ENCODE data around the gene ZNG1A. TPM values are rescaled to one million over a fixed set of nuclear protein-coding genes. Genes with fewer than 3 reads are reported as not detected.
"Not testable (repeated sequence)": the region's sequence is repeated elsewhere in the genome, so short reads cannot be mapped to it uniquely, and the experiment has no call there.

ZNG1A gene
- 29.3 TPM for total RNA-seq

DNA sequence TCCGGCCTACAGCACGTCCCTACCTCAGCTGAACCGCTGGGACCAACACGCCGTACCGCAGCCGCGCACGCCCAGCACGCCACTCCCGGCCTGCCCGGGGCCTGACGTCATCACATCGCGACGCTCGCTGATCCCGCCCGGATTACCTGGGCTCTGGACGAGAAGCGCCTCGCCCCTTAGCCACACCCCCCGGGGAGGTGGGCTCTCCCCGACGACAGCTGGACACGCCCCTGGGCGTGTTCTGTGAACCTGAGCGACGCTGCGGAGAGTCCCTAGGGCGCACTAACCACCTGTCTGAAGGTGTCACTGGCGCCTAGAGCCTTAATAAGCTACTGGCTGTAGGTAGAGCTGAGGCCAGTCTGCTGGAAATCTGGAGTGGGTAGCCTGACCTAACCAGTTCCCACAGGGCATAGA, at the start of gene ZNG1A:
ZNG1A (minus strand) TSS at position 87 of the 414 bp plus-strand sequence. CDS start 87 bp downstream, outside the sequence.
- DNase-seq (ENCODE audit: low spot score in 2 of 2); FAIRE-seq: not testable (repeated sequence)

DNA sequence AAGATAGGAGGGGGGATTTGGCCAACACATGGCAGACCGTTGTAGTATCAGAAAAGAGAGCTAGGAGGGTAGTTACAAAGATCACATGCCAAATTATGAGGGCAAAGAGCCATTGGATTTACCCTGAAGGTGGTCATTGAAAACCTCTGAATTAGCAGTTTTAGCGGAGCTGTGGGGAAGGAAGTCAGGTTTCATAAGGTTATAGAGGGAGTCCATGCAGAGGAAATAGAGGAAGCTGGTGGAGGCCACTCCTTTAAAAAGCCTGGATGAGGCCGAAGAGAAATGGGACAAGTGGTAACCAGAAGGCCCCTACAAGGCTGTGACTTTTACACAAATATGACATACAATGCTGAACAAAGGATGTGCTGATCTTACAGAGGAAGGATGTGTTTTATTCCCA, 49.0 kb upstream of the ZNG1A start:
- FAIRE-seq, result no peak

DNA sequence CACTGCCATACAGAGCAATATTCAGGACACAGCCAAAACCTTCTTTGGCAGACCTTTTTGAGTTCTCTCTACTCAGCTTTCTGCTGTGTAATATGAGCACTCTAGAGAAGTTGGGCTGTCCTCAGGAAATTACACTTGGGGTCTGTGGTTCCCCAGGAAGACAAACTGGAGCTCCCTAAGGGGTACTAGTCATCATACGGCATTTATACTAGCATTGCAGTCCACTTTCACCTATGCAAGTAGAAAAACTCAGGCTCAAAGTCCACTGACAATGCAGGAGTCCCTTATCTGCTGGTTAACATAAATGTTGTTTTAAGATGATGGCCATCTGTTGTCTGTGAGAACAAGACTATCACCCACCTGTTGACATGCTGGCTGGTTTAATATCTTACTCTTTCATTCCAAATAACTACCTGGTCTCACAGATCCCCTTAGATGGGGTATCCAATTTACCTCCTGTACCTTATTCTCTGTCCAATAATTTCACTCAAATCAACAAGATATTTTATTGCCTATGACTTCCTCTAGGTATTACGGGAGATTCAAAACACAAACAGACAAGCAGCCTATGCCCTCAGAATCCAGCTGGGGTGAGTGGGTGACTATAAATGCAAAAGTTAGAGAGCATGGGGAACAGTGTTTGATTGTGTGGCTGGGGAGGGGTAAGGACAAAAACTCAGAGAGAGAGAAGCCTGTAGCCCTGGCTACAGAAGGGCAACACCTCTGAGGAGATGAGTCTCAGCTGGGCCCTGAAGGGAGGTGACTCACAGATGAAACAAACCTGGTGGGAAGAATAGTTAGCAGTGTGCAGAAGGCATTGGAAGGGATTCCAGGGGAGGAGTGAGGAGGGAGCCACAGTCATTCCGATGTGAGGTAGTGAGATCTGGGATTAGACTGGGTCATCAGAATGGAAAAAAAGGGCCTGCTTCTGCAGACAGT, 46.0 kb upstream of the ZNG1A start:
- no peak for DNase-seq (ENCODE audit: low spot score in 2 of 2)
- no peak for FAIRE-seq

More for the DNA sequence above, 49.0 kb upstream of the ZNG1A start:
- DNase-seq (ENCODE audit: low spot score in 2 of 2), result no peak

DNA sequence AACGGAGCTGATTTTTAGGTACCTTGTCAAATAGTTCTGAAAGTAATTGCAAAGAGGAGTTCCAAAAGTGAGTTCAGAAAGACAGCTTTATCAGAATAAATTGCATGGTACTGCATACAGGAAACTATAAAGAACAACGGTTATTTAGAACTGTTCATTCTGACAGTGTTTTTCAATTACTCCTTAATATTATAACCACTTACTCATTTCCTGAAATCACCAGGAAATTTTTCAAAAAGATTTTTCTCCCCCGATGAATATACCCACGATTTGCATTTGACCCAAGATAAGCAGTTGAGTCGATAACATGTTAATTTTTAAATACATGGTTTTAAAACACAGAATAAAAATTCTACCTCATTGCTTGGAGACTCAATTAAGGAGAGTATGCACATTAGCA, 45.2 kb upstream of the ZNG1A start:
- DNase-seq (ENCODE audit: low spot score in 2 of 2), result no peak
- FAIRE-seq, result no peak

DNA sequence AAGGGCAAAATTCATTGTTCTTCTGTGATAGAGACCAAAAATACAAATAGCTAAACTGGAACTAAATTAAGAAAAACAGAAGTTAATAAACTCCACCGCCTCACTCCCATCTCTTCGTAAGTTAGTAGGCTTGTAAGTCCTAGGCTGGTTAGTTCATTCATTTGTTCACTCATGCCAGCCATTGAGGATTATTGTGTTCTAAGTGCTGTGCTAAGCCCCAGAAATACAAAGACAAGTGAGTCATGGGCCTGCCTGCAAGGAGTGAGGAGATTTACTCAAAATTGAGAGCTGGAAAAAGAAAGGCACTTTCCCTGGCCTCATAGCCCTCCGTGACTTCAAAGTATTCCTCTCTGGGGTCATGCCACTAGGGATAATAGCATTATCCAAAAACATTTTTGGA, 44.3 kb upstream of the ZNG1A start:
- FAIRE-seq, result no peak
- DNase-seq (ENCODE audit: low spot score in 2 of 2), result no peak

DNA sequence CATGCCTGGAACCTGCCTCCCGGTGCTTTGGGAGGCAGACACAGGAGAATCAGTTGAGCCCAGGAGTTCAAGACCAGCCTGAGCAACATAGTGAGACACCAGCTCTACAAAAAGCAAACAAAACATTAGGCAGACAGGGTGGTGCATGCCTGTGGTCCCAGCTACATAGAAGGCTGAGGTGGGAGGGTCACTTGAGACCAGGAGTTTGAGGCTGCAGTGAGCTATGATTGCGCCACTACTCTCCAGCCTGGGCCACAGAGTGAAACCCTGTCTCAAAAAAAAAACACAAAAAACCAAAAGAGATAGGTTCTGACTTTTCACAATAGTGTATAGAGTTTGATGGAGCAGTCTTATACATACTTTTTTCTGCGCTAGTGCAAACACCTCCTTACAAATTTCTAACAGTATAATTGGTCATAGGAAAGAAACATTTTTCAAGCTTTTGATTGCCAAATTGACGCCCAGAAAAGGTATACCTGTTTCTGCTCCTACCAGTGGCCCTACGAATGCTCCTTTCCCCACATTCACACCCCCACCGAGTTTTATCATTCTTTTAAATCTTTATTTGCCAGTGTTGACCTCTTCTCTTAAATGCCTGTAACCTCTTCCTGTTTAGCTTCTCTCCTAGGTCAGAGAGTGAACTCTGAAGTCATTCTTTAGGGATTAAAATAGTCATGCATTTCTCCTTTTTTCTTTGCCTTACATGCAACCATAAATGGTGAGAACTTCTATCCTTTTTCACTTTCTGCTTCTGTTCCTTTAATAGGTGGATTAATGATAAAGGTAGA, 43.3 kb upstream of the ZNG1A start:
- no peak for FAIRE-seq
- DNase-seq (ENCODE audit: low spot score in 2 of 2), result no peak

DNA sequence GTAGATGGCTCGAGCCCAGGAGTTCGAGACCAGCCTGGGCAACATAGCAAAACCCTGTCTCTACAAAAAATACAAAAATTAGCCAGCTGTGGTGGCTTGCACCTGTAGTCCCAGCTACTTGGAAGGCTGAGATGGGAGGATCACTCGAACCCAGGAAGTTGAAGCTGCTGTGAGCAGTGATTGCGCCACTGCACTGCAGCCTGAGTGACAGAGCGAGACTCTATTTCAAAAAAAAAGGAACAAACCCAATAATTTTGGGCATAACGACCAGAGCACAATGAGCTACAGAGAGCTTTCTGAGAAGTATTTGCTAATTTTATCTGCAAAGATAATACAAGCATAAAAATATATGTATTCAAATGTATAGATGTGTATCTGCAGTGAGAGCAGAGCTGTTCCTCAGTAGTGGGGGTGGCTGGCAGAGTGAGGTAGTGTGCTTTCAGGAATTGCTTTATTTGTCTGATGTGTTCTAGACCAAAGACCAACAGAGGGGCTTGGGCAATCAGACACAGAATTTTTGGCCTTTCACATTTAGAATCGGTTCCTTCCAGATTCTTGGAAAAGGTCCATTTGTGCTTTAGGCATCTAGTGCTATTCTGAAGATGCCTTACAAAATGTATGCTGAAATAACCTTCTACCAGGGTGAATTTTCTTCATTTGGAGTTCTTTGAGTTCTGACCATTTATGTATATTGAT, 41.0 kb upstream of the ZNG1A start:
- no peak for FAIRE-seq
- no peak for DNase-seq (ENCODE audit: low spot score in 2 of 2)

DNA sequence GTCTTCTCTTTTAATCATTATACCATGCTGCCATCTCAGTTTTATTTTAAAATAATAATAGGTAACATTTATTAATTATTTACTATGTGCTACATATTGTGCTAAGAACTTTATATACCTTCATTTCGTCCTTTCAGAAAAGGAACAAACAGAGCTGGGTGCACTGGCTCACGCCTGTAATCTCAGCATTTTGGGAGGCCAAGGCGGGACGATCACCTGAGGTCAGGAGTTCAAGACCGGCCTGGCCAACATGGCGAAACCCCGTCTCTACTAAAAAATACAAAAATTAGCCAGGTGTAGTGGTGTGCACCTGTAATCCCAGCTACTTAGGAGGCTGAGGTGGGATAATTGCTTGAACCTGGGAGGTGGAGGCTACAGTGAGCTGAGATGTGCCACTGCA, 40.2 kb upstream of the ZNG1A start:
- not testable (repeated sequence) for FAIRE-seq; DNase-seq (ENCODE audit: low spot score in 2 of 2)

DNA sequence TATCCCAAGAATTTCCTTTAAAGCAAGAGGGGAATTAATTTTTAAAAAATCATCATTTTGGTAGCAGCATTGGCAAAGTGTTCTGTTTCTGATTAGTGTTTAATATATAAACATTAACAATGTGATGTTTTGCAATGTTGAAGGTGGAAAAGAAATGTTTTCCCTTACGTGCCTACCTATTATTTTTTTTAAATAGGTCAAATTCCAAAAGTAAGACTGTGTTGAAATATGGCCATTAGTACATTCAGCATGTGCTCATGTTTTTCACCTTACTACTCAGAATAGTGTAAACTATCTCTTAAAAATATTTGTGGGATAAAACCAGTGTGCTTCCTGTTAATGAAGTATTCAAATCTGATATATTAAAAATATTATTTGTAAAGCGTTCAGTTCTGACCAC, 39.1 kb upstream of the ZNG1A start:
- FAIRE-seq, result no peak
- no peak for DNase-seq (ENCODE audit: low spot score in 2 of 2)

DNA sequence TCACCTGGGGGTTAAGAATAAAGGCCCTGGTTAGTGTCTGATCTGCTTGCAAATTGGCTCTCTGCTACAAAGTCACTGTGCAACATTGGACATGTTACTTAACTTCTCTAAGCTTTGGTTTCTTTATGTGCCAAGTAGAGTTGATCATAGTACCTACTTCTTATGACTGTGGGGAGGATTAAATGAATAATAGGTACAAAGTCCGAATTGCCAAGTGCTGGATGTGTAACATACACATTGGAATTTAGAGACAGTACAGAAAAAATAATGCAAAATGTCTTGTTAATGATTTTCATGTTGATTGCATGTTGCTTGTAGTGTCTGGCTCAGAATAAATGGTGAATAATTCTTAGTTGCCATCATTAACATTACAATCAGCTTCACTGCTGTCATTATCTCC, 38.0 kb upstream of the ZNG1A start:
- FAIRE-seq (no peak), DNase-seq (ENCODE audit: low spot score in 2 of 2) (no peak)

DNA sequence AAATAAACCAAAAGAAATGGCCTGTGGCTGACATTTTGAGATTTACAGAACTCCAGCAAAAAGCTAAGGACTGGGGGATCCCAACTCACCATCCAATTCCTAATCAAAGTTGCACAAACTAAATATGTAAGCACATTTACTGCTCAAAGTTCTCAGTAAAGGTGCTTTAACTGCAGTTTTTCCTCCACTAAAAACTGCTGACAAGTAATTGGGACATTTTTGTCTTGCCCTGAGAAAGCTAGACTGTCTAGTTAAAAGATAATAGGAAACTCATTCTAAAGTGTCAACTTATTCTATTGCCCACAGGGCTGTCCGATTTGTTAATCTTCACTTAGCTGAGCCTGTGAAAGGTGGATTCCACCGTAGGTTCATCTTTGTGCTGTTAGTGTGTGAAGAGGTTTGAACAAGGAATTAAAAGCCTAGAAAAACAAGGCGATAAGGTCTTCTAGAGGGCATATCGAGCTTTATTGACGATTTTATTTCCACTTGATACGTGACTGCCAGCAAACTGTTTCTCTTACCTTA, 36.8 kb upstream of the ZNG1A start:
- FAIRE-seq (no peak), DNase-seq (ENCODE audit: low spot score in 2 of 2) (no peak)

DNA sequence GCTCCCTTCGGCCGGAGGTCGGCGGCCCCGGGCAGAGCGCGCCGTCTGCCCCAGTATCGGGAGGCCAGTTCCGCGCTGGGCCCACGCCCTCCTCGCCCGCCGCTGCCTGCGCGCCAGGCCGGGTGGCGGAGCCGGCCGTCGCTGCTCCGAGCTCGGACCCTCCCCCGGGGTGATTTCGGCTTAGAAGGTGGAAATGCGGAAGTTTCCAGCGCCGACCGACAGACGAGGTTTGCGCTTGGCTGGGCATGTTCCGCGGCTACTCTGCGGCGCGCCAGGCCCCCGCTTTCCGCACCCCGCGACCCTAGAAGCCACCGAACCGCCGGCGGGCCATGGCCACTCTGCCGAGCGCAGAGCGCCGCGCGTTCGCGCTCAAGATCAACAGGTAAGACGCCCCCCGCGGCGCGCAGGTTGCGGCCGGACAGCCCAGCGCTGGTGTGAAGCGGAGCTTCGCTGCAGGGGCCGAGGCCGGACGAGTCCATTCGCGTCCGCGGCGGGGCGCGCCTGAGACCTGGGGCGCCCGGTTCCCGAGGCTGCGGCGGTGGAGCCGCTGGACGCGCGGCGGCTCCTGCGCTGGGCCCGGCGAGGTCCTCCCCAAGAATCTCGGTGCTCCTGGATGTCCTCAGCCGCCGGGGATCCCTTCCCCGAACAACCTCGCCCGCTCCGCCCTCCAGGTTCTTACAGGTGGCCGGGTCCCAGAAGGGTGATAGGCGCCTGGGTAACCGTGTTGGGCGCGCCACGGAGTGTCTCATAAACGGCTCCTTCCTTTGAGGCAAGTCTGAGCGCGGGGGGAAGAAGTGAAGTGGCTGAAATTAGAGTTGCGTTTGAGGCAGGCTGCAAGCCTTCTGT, 36.0 kb upstream of the ZNG1A start, which contains the start of gene DOCK8:
DOCK8 (plus strand) TSS at position 218 of the 846 bp plus-strand sequence; CDS start at position 330, 112 bp downstream.
- peak in 1 of 2 donors; percentile 17 for DNase-seq (ENCODE audit: low spot score in 2 of 2)

DNA sequence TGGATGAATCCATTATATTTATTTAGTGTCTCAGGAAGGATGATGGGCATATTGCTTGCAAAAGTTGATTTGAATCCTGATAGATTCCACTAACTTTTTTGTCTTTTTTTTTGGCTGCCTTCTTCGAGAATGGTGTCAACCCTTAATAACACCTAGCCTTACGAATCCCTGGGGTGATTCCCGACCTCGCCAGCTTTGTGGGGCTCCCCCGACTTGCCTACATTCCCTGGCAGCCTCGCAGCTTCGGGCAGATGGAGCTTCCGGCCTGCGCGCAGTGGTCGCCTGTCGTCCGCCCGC, 35.4 kb upstream of the ZNG1A start:
- no peak for DNase-seq (ENCODE audit: low spot score in 2 of 2)
- no peak for FAIRE-seq

More for the DNA sequence above, 36.0 kb upstream of the ZNG1A start, which contains the start of gene DOCK8:
- no peak for FAIRE-seq

DNA sequence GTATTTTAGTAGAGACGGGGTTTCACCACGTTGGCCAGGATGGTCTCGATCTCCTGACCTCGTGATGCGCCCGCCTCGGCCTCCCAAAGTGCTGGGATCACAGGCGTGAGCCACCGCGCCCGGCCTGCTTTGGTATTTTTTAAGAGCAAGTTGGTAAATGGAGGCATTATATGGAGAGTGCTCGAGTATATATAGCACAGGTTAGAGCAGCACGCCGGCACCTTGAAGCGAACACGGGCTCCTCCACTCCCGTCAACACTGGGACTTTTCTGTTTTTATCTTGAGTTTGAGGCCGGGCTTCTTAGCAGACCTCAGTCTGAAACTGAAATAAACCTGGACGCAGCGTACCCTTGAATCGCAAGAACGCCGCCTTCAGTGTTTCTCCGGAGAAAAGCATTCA, 35.0 kb upstream of the ZNG1A start:
- not testable (repeated sequence) for FAIRE-seq; DNase-seq (ENCODE audit: low spot score in 2 of 2)

DNA sequence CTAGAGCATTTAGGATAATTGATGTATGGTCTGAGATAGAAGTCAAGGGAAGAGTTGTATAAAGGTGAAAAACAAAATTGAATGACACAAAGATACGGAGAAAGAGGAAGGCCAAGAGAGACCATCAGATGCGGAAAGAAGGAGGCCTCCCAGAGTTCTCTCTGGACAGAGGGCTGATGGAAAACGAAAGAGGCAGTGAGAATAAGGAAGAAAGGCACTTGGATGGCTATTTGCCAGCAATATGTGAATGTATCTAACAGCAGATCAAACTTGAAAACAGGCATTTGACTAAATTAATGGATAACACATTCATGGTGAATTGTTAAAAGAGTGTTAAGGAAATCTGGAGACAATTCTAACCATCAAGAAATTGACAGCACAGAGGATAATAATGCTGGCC, 33.4 kb upstream of the ZNG1A start:
- no peak for FAIRE-seq
- DNase-seq (ENCODE audit: low spot score in 2 of 2), result no peak

DNA sequence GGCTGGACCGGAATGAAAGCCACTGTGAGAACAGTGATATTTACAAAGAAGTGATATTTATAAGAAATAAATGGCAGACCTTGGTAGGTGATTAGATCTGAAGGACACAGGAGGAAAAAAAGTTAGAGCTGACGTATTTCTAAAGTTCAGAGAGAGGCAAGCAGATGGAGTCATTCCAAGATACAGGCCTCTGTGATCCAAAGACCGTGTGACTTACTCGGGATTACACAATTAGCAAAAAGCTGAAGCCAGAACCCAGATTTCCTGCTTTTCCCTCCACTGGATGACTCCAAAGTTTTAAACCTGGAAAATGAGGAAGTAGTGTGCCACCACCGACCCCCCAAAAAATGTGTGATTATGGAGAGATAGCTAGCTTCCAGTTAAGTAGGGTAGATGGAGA, 32.7 kb upstream of the ZNG1A start:
- FAIRE-seq, result no peak
- DNase-seq (ENCODE audit: low spot score in 2 of 2), result no peak

DNA sequence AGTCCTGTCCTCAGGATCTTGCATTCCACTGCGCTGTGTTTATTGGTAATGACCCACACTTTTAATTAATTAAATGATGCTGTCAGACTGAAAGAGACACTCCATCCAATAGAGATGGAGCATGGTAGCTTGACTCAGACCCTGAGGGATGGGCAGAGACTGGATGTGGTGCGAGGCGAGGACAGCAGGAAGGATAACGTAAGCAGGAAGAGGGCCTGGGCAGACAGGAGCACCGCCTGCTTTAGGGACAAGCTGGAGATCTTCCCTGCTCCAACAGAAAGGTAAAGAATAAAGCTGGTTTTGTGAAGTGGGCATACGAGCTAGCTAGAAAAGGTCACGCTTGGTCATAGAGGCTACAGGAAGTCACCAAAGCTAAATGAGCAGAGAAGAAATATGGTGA, 32.2 kb upstream of the ZNG1A start:
- no peak for DNase-seq (ENCODE audit: low spot score in 2 of 2)
- no peak for FAIRE-seq

DNA sequence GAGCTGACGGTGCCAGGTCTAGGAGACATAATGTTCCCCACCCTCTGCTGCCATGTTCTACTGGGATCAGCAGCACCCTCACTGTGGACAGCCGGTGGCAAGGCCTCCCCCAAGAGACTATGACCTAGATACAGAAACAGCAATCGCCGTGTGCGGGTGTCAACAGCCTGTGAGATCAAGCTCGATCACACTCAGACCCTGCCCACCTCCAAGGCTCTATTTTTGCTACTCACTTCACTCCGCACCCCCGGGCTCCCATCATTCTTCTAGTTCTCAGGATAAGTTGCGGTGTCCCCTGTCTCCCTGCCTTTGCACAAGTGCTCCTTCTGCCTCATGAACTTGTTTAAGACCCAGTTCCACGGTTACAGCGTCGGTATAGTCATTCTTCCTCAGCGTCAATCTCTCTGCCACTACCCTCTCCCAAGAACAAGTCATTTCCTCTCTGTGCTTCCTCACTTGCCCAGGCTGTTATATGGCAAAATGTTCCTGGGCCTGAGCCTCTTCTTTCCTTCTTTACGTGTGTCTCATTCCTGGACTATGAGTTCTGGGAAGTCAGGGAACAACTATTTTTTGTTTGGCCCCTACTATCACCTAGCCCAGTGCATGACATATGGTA, 30.4 kb upstream of the ZNG1A start:
- FAIRE-seq (no peak), DNase-seq (ENCODE audit: low spot score in 2 of 2) (no peak)

DNA sequence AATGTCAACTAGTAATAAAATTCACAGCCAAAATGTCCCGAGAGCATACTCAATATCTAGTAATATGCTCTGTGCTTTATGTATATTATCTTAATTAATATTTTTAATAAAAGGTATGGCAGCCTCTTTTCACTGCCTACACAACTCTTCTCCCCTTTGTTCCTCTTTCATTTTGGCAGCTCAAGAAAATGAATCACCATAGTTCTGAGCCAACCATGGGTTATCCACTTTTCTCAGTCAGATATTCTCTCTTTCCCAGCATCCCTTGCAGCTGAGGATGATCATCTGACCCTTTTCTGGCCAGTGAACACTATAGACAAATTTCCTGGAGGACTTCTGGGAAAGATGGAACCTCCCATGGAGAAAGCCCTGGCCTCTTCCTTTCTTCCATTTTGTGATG, 27.6 kb upstream of the ZNG1A start:
- DNase-seq (ENCODE audit: low spot score in 2 of 2) (no peak), FAIRE-seq (no peak)
